HG03097 (cell line): ENCODE results near the gene AKR1E2.

Experiments used
- ATAC-seq: cut with Tn5 transposase; IDR thresholded peaks from one replicate; pipeline ENCODE4 v1.9.1; 2021; ENCODE audit not compliant: unreplicated experiment, low FRiP score

AKR1E2 gene

GRCh38 chr10:4888236-4888635 is 62.2 kb downstream of the AKR1E2 start:
- ATAC-seq, result no peak

DNA sequence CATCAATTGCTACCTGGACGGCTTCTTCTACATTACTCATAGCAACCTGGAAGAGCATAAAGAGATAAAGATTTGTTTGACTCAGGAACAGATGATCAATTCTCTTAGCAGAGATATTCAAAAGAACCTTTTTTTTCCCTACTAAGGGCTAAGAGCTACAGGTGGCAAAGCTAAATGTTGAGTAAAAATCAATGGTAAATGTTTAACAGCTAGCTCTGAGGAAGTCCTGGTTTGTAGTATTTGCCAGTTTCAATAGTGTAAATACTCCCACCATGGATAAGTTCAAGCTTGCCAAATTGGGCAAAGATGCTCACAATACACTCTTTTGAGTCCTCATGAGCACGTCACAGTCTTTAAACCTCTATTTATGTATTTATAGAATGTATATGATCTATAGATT is 64.0 kb downstream of the AKR1E2 start:
- ATAC-seq, result no peak

GRCh38 chr10:4892681-4893080 is 66.7 kb downstream of the AKR1E2 start:
- ATAC-seq, result no peak

DNA sequence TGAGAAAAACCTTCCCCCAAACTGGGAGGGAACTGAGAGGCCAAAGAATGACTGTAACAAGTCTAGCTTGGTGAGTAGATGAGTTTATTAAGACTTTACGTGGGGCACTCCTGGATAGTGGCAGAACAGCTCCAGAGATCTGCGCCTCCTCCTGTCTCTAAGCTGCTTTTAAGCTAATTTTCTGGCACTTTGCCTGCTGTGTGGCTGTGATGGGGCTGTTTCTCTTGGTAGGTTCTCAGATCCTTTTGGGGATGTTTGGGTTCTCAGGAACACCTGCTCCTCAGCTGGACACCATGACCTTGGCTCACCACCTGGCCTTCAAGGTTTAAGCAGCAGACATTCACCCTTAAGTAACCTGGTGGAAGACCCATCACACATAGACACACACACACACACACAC is 68.3 kb downstream of the AKR1E2 start:
- ATAC-seq, result no peak
